ENCODE measurements around the gene EIF2B1.

GRCh38 chr12:123602651-123603195 is 30.8 kb downstream of the EIF2B1 start:
- TF ChIP-seq CTCF (IDR thresholded peaks at IDR 0.05) (no peak), EZH2 (IDR thresholded peaks at IDR 0.05; ENCODE audit: borderline replicate concordance, insufficient read depth, low read depth, low read length, poor library complexity, severe bottlenecking) (no peak)
